Tibial nerve (tissue), 4 donors: ENCODE measurements around the gene SPATS2. TPM values are rescaled to one million over a fixed set of nuclear protein-coding genes. Genes with fewer than 3 reads are reported as not detected.
"Not testable (repeated sequence)": the region's sequence is repeated elsewhere in the genome, so short reads cannot be mapped to it uniquely, and the experiment has no call there.

Source experiments
- DNase-seq, 2 donors: peaks; one replicate each; pipeline ENCODE4 v3.0.0-alpha.2; 2019; ENCODE audit warnings: low spot score in 2 of 2
- H3K27ac ChIP-seq, 4 donors: fragments of 200-600 bp; sonication (generic) in 3 of 4; one replicate each; pipeline ENCODE4 v1.5.1; 2017 to 2019; ENCODE audit warnings: mild to moderate bottlenecking in 1 of 4
- H3K27me3 ChIP-seq, 2 donors: fragments of 200-600 bp; sonication (generic) in 1 of 2; one replicate each; pipeline versions ENCODE4 v1.5.1 to v1.6.0; 2017 to 2019
- H3K36me3 ChIP-seq, 3 donors: fragments of 200-600 bp; sonication (generic); one replicate each; pipeline ENCODE4 v1.5.1; 2018 to 2019
- H3K4me1 ChIP-seq, 4 donors: fragments of 200-600 bp; sonication (generic) in 3 of 4; one replicate each; pipeline ENCODE4 v1.5.1; 2017 to 2019
- H3K4me3 ChIP-seq, 4 donors: fragments of 200-600 bp; sonication (generic) in 3 of 4; one replicate each; pipeline ENCODE4 v1.5.1; 2017 to 2019; ENCODE audit warnings: mild to moderate bottlenecking in 1 of 4, moderate library complexity in 1 of 4
- H3K9me3 ChIP-seq, 4 donors: fragments of 200-600 bp; sonication (generic) in 3 of 4; one replicate each; pipeline ENCODE4 v1.5.1; 2017 to 2019
- CTCF ChIP-seq, 5 experiments: fragments of 200-600 bp in 3 of 5; fragments of 450-650 bp in 2 of 5; sonication (generic) in 3 of 5; IDR thresholded peaks; one replicate each; pipeline ENCODE4 v1.5.1; 2016 to 2019; ENCODE audit warnings: antibody characterized with exemption in 5 of 5, mild to moderate bottlenecking in 3 of 5, moderate library complexity in 2 of 5
- EP300 ChIP-seq, 2 donors: sonication (generic); formaldehyde crosslinking; IDR thresholded peaks; one replicate each; pipeline ENCODE4 v1.6.1; 2017; ENCODE audit warnings: antibody characterized with exemption in 2 of 2, mild to moderate bottlenecking in 1 of 2
- POLR2A ChIP-seq, 2 donors: fragments of 450-650 bp; IDR thresholded peaks; one replicate each; pipeline ENCODE4 v1.6.1; 2017; ENCODE audit warnings: antibody characterized with exemption in 2 of 2, mild to moderate bottlenecking in 2 of 2, moderate library complexity in 2 of 2
- WGBS, 2 donors: methylation state at CpG; one replicate each; pipeline ENCODE4 v1.1.5; 2018; 5-methylcytosine and 5-hydroxymethylcytosine counted together
- total RNA-seq, 4 donors: library from RNA; depleted of rRNA; stranded (reverse); fragments of >200 nt; gene quantifications; one replicate each; pipeline ENCODE4 v1.1.0, GENCODE V29; 2016

Gene SPATS2
- total RNA-seq, 4 donors from 2014 or later = 5.9 to 14.7 (median 9.8) TPM

DNA sequence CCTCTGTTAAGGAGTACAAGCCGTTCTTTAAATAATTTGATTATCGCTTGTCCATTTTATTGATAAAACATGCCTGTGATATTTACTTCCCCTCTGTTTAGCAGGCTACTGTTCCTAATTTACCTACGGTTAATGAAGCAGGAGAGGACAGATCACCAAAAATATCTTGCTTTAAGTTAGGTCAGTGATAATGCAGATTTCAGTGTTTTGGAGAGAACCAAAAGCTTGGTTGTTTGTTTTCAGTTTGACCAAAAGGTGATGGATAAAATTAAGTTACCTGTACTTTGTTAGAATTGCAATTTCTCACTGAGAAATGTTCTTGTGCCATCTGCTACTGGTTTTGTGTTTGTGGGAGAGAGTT is 958 bp downstream of the SPATS2 start:
- Histone ChIP-seq H3K4me1 (peaks cover 0 to 34% (median 12%) of the 10 kb centered on the region in 4 donors), H3K4me3 (peak overlapping the region in 3 of 4 donors; percentile 74 to 98 (median 80)), H3K9me3 (no peaks in the 10 kb centered on the region), H3K27ac (peak overlapping the region in 2 of 4 donors; percentile 92 to 96), H3K27me3 (no peaks in the 10 kb centered on the region), H3K36me3 (no peaks in the 10 kb centered on the region)
- TF ChIP-seq CTCF (IDR thresholded peaks at IDR 0.05) = no peak
- no peak for TF ChIP-seq POLR2A (IDR thresholded peaks at IDR 0.05)
- 18 to 31% methylated on average over 3 of the region's 3 CpGs for WGBS, 2 donors
- DNase-seq = no peak

DNA sequence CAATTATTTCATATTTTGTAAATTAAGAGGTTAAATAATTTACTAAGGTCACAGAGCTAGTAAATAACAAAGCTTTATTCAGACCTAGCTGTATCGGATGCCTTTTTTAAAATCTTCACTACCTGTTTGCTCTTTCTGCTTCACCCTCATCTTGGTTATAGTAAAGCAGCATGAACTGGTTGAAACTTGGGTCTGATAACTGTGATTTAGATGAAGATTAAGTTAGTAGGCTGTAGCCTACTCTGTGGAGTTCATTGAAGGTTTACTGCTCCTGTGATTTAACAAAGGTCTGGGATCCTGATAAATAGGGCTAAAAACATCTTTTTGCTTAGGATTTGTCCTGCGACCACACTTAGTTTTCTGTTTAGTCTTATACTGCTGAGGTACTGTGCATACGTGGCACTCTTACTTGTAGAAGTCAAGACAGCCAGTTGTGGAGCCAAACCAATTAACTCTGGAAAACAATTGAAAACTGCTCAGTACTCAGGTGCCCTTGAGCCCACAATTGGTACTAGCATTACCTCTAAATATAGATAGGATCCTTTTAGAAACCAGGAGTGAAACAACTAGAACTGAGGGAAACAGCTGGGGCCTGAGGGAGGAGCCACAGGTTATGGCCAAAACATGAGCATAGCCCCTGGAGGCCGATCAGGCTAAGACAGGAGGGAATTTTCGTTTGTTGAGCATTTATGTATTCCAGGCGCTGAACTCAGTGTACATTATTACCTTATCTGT is 2.3 kb downstream of the SPATS2 start:
- no peaks in the 10 kb centered on the region for H3K27me3 ChIP-seq

DNA sequence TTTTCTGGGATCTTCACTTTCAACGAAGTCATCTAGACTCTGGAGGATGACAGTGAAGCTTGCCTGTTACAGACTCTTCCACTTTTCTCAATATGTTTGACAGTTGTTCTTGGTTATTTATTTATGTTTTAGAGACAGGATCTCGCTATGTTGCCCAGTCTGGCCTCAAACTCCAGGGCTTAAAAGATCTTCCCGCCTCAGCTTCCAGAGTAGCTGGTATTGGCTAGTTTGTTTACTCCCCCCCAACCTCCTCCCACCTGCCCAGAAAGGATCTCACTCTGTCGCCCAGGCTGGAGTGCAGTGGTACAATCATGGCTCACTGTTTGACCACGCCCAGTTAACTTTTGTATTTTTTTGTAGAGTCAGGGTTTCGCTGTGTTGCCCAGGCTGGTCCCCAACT is 3.3 kb downstream of the SPATS2 start:
- Histone ChIP-seq H3K27me3 (no peaks in the 10 kb centered on the region), H3K4me1 (peaks cover 0 to 33% (median 12%) of the 10 kb centered on the region in 4 donors), H3K9me3 (no peaks in the 10 kb centered on the region), H3K27ac (no peak overlapping the region), H3K4me3 (no peak overlapping the region), H3K36me3 (no peaks in the 10 kb centered on the region)
- TF ChIP-seq POLR2A (IDR thresholded peaks at IDR 0.05) (no peak), CTCF (IDR thresholded peaks at IDR 0.05) (no peak), EP300 (IDR thresholded peaks at IDR 0.05) (no peak)
- DNase-seq = no peak
- 91 to 95% methylated on average over 6 of the region's 6 CpGs for WGBS, 2 donors

More for the DNA sequence above, 2.3 kb downstream of the SPATS2 start:
- peaks cover 0 to 34% (median 12%) of the 10 kb centered on the region in 4 donors for H3K4me1 ChIP-seq
- WGBS, 2 donors = 47 to 49% methylated on average over 6 of the region's 6 CpGs
- H3K27ac ChIP-seq = peak overlapping the region in 3 of 4 donors; percentile 4 to 19 (median 10)
- no peaks in the 10 kb centered on the region for H3K9me3 ChIP-seq
- DNase-seq = peak in 1 of 2 donors; percentile 5
- H3K36me3 ChIP-seq = no peaks in the 10 kb centered on the region
- TF ChIP-seq CTCF (IDR thresholded peaks at IDR 0.05) = peak in 4 of 5 experiments; percentile 7 to 12 (median 9)
- TF ChIP-seq POLR2A (IDR thresholded peaks at IDR 0.05) = no peak
- no peak overlapping the region for H3K4me3 ChIP-seq

- no peak overlapping the region for H3K4me3 ChIP-seq
- H3K4me1 ChIP-seq = no peaks in the 10 kb centered on the region
- no peak for TF ChIP-seq POLR2A (IDR thresholded peaks at IDR 0.05)
- no peak for TF ChIP-seq EP300 (IDR thresholded peaks at IDR 0.05)
- TF ChIP-seq CTCF (IDR thresholded peaks at IDR 0.05) = no peak
- DNase-seq = no peak
- H3K27me3 ChIP-seq = no peaks in the 10 kb centered on the region
- H3K27ac ChIP-seq = no peak overlapping the region
- no peaks in the 10 kb centered on the region for H3K9me3 ChIP-seq
- WGBS, 2 donors = 91 to 92% methylated on average over 1 of the region's 1 CpG
- H3K36me3 ChIP-seq = no peaks in the 10 kb centered on the region
Measured at GRCh38 chr12:49375406-49375805, 8.1 kb downstream of the SPATS2 start.

DNA sequence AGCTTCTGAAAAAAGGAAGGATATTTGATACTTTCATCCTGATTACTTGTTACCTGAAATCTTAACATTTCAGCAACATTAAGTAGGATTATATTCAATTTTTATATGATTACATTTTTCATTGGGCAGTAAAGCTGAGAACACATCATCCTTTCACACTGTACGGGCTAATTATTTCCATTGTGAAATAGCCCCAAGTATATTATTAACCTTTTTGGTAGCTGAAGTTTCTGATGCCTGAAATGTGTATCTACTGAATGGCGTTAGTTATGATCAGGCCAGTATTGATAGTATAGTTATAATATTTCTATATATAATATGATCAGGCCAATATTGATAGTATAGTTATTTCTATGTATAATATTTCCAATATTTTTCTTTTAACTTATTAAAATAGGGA is 10.1 kb downstream of the SPATS2 start:
- Histone ChIP-seq H3K4me1 (no peaks in the 10 kb centered on the region), H3K36me3 (no peaks in the 10 kb centered on the region), H3K9me3 (no peaks in the 10 kb centered on the region), H3K27ac (no peak overlapping the region), H3K27me3 (no peaks in the 10 kb centered on the region), H3K4me3 (no peak overlapping the region)
- 71 to 77% methylated on average over 2 of the region's 2 CpGs for WGBS, 2 donors
- no peak for TF ChIP-seq CTCF (IDR thresholded peaks at IDR 0.05)
- TF ChIP-seq EP300 (IDR thresholded peaks at IDR 0.05) = no peak
- no peak for TF ChIP-seq POLR2A (IDR thresholded peaks at IDR 0.05)
- DNase-seq = no peak

GRCh38 chr12:49380184-49380583 is 12.9 kb downstream of the SPATS2 start:
- H3K36me3 ChIP-seq, DNase-seq, H3K4me1 ChIP-seq, H3K4me3 ChIP-seq, H3K27ac ChIP-seq, H3K9me3 ChIP-seq, H3K27me3 ChIP-seq: not testable (repeated sequence)
- WGBS, 2 donors = 95 to 98% methylated on average over 9 of the region's 9 CpGs
